Neural cell (in vitro differentiated cells): ENCODE results near the gene SLC45A1. TPM values are rescaled to one million over a fixed set of nuclear protein-coding genes. Genes with fewer than 3 reads are reported as not detected.

Source experiments
- H2AFZ ChIP-seq: fragments of 200-600, 300-800 bp; sonication (generic), shearing (Covaris generic); 2 replicates; pipeline ENCODE4 v1.6.0; 2014; ENCODE audit warnings: low read depth, mild to moderate bottlenecking, antibody characterized with exemption, low read length, moderate library complexity
- H3F3A ChIP-seq: fragments of 200-600 bp; shearing (Covaris generic); 2 replicates; pipeline ENCODE4 v1.6.1; 2016; ENCODE audit warnings: mild to moderate bottlenecking, moderate library complexity, mixed read lengths, antibody characterized with exemption, low read length; ENCODE audit not compliant: insufficient read depth, poor library complexity, severe bottlenecking
- H3K27ac ChIP-seq: fragments of 200-600, 300-800 bp; sonication (generic), shearing (Covaris generic); 2 replicates; pipeline ENCODE4 v1.5.1; 2014; ENCODE audit warnings: mild to moderate bottlenecking, low read length, moderate library complexity
- H3K27me3 ChIP-seq: fragments of 300-800, 200-600 bp; sonication (generic), shearing (Covaris generic); 2 replicates; pipeline ENCODE4 v1.6.0; 2014; ENCODE audit warnings: mild to moderate bottlenecking, low read depth, low read length, moderate library complexity; ENCODE audit not compliant: insufficient read depth
- H3K36me3 ChIP-seq: fragments of 300-800, 200-600 bp; sonication (generic), shearing (Covaris generic); 2 replicates; pipeline ENCODE4 v1.5.1; 2014; ENCODE audit warnings: mild to moderate bottlenecking, antibody characterized with exemption, low read length, moderate library complexity; ENCODE audit not compliant: insufficient read depth
- H3K4me2 ChIP-seq: fragments of 300-800, 200-600 bp; sonication (generic), shearing (Covaris generic); 2 replicates; pipeline ENCODE4 v1.6.0; 2014; ENCODE audit warnings: mild to moderate bottlenecking, low read length
- H3K4me3 ChIP-seq: fragments of 300-800, 200-600 bp; sonication (generic), shearing (Covaris generic); 2 replicates; pipeline ENCODE4 v1.5.1; 2014; ENCODE audit warnings: mild to moderate bottlenecking, low read length, moderate library complexity
- H3K79me2 ChIP-seq: fragments of 200-600 bp; shearing (Covaris generic); replicated peaks from 2 replicates; pipeline ENCODE4 v1.6.0; 2014; ENCODE audit warnings: mild to moderate bottlenecking, low read length, moderate library complexity; ENCODE audit not compliant: insufficient read depth
- H3K9ac ChIP-seq: fragments of 300-800, 200-600 bp; sonication (generic), shearing (Covaris generic); 2 replicates; pipeline ENCODE4 v1.6.1; 2016; ENCODE audit warnings: mild to moderate bottlenecking, low read length, mixed read lengths
- H3K9me2 ChIP-seq: fragments of 200-600 bp; shearing (Covaris generic); 2 replicates; pipeline ENCODE4 v1.6.1; 2016; ENCODE audit warnings: mild to moderate bottlenecking, low read length, mixed read lengths; ENCODE audit not compliant: insufficient read depth
- H3K9me3 ChIP-seq: fragments of 200-600, 300-800 bp; sonication (generic), shearing (Covaris generic); 2 replicates; pipeline ENCODE4 v1.6.1; 2016; ENCODE audit warnings: mild to moderate bottlenecking, mixed run types, low read length, moderate library complexity, mixed read lengths
- H4K20me1 ChIP-seq: fragments of 200-600 bp; shearing (Covaris generic); 2 replicates; pipeline ENCODE4 v1.6.1; 2016; ENCODE audit warnings: mild to moderate bottlenecking, mixed run types; ENCODE audit not compliant: insufficient read depth
- EP300 ChIP-seq: fragments of 450-650 bp; conservative IDR thresholded peaks from 2 replicates; pipeline ENCODE4 v1.6.1; 2014; ENCODE audit warnings: antibody characterized with exemption, mild to moderate bottlenecking, moderate library complexity; ENCODE audit not compliant: poor library complexity, severe bottlenecking
- EZH2 ChIP-seq: fragments of 200-600, 300-800 bp; shearing (Covaris generic), sonication (generic); IDR thresholded peaks from 2 replicates; pipeline ENCODE4 v1.6.1; 2014; ENCODE audit warnings: antibody characterized with exemption, low read length, borderline replicate concordance, mild to moderate bottlenecking; ENCODE audit not compliant: insufficient read depth, poor library complexity, severe bottlenecking
- MXI1 ChIP-seq: fragments of 450-650 bp; conservative IDR thresholded peaks from 2 replicates; pipeline ENCODE4 v1.6.1; 2014; ENCODE audit warnings: antibody characterized with exemption, mild to moderate bottlenecking; ENCODE audit not compliant: poor library complexity, severe bottlenecking
- POLR2AphosphoS5 ChIP-seq: IDR thresholded peaks from 2 replicates; pipeline ENCODE4 v1.6.1; 2012
- RAD21 ChIP-seq: fragments of 450-650 bp; conservative IDR thresholded peaks from 2 replicates; pipeline ENCODE4 v1.6.1; 2014; ENCODE audit warnings: antibody characterized with exemption, mild to moderate bottlenecking, moderate library complexity
- SMC3 ChIP-seq: fragments of 450-650 bp; conservative IDR thresholded peaks from 2 replicates; pipeline ENCODE4 v1.6.1; 2014; ENCODE audit warnings: antibody characterized with exemption, mild to moderate bottlenecking, moderate library complexity; ENCODE audit not compliant: poor library complexity
- TAF1 ChIP-seq: IDR thresholded peaks from 2 replicates; pipeline ENCODE4 v1.6.1; 2012; ENCODE audit warnings: low read depth
- polyA plus RNA-seq: library from polyadenylated mRNA; depleted of rRNA; stranded (reverse); fragments of >200 nt; gene quantifications from 2 replicates; pipeline ENCODE4 v1.2.3, GENCODE V29; 2014
- TF ChIP-seq, protein P1 (sequence below): IDR thresholded peaks from 2 replicates; pipeline ENCODE4 v1.6.1; 2012; ENCODE audit warnings: borderline replicate concordance
- TF ChIP-seq, protein P2 (sequence below): fragments of 450-650 bp; IDR thresholded peaks from 2 replicates; pipeline ENCODE4 v1.5.1; 2014; ENCODE audit warnings: antibody characterized with exemption, mild to moderate bottlenecking, moderate library complexity; ENCODE audit not compliant: poor library complexity, severe bottlenecking

Gene SLC45A1
- polyA plus RNA-seq, 1 donor from 2014 or later = 7.1 TPM

DNA sequence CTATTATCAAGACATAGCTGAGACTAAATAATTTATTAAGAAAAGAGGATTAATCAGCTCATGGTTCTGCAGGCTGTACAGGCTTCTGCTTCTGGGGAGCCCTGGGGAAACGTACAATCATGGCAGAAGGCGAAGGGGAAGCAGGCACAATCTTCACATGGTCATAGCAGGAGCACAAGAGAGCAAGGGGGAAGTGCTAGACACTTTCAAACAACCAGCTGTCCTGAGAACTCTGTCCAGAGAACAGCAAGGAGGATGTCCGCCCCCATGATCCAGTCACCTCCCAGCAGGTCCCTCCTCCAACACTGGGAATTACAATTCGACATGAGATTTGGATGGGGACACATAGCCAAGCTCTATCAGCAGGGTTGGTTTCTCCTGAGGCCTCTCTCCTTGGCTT, 10.3 kb upstream of the SLC45A1 start:
- no peak for TF ChIP-seq EP300
- TF ChIP-seq, protein P1, sequence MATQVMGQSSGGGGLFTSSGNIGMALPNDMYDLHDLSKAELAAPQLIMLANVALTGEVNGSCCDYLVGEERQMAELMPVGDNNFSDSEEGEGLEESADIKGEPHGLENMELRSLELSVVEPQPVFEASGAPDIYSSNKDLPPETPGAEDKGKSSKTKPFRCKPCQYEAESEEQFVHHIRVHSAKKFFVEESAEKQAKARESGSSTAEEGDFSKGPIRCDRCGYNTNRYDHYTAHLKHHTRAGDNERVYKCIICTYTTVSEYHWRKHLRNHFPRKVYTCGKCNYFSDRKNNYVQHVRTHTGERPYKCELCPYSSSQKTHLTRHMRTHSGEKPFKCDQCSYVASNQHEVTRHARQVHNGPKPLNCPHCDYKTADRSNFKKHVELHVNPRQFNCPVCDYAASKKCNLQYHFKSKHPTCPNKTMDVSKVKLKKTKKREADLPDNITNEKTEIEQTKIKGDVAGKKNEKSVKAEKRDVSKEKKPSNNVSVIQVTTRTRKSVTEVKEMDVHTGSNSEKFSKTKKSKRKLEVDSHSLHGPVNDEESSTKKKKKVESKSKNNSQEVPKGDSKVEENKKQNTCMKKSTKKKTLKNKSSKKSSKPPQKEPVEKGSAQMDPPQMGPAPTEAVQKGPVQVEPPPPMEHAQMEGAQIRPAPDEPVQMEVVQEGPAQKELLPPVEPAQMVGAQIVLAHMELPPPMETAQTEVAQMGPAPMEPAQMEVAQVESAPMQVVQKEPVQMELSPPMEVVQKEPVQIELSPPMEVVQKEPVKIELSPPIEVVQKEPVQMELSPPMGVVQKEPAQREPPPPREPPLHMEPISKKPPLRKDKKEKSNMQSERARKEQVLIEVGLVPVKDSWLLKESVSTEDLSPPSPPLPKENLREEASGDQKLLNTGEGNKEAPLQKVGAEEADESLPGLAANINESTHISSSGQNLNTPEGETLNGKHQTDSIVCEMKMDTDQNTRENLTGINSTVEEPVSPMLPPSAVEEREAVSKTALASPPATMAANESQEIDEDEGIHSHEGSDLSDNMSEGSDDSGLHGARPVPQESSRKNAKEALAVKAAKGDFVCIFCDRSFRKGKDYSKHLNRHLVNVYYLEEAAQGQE = no peak
- no peak for TF ChIP-seq MXI1
- no peak for TF ChIP-seq RAD21
- no peak for TF ChIP-seq EZH2
- no peak for TF ChIP-seq POLR2AphosphoS5
- TF ChIP-seq SMC3 = no peak
- TF ChIP-seq TAF1 = no peak
- TF ChIP-seq, protein P2, sequence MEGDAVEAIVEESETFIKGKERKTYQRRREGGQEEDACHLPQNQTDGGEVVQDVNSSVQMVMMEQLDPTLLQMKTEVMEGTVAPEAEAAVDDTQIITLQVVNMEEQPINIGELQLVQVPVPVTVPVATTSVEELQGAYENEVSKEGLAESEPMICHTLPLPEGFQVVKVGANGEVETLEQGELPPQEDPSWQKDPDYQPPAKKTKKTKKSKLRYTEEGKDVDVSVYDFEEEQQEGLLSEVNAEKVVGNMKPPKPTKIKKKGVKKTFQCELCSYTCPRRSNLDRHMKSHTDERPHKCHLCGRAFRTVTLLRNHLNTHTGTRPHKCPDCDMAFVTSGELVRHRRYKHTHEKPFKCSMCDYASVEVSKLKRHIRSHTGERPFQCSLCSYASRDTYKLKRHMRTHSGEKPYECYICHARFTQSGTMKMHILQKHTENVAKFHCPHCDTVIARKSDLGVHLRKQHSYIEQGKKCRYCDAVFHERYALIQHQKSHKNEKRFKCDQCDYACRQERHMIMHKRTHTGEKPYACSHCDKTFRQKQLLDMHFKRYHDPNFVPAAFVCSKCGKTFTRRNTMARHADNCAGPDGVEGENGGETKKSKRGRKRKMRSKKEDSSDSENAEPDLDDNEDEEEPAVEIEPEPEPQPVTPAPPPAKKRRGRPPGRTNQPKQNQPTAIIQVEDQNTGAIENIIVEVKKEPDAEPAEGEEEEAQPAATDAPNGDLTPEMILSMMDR = no peak
- Histone ChIP-seq H3K27me3 (no peaks in the 10 kb centered on the region), H4K20me1 (no peaks in the 10 kb centered on the region), H3K36me3 (no peaks in the 10 kb centered on the region), H2AFZ (no peak overlapping the region), H3K9me3 (no peaks in the 10 kb centered on the region), H3F3A (no peaks in the 10 kb centered on the region), H3K9me2 (no peaks in the 10 kb centered on the region), H3K79me2 (no peaks in the 10 kb centered on the region), H3K27ac (no peak overlapping the region), H3K9ac (no peak overlapping the region), H3K4me3 (no peak overlapping the region), H3K4me2 (no peak overlapping the region)

DNA sequence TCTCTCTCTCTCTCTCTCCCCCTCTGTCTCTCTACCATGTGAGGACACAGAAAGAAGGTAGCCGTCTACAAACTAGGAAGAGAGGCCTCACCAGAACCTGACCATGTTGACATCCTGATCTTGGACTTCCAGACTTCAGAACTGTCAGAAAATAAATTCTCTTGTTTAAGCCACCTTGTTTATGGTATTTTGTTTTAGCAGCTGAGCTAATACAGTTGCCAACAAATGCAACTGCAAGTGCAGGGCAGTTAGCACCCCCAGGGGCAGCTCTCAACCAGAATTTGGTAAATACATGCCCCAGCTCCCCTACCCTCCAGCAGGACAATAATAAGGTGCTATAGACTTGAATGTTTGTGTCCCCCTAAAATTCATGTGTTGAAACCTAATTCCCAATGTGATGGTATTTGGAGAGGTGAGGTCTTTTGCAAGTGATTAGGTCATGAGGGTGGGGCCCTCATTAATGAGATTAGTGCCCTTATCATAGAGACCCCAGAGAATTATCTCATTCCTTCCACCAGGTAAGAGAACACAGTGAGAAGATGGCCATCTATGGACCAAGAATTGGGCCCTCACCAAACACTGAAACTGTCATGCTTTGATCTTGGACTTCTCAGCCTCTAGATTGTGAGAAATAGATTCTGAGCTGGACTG, 6.7 kb upstream of the SLC45A1 start:
- TF ChIP-seq EP300 = no peak
- TF ChIP-seq TAF1 = no peak
- TF ChIP-seq POLR2AphosphoS5 = no peak
- TF ChIP-seq, protein P2 = no peak
- no peak for TF ChIP-seq SMC3
- Histone ChIP-seq H3K79me2 (no peaks in the 10 kb centered on the region), H3F3A (no peaks in the 10 kb centered on the region), H3K27ac (no peak overlapping the region), H4K20me1 (no peaks in the 10 kb centered on the region), H3K9me2 (no peaks in the 10 kb centered on the region), H3K36me3 (no peaks in the 10 kb centered on the region), H3K4me2 (no peak overlapping the region), H2AFZ (no peak overlapping the region), H3K9ac (no peak overlapping the region), H3K9me3 (no peaks in the 10 kb centered on the region), H3K4me3 (no peak overlapping the region), H3K27me3 (no peaks in the 10 kb centered on the region)
